HG03175 (cell line): Measurements from ENCODE around the gene ZNF607.

Experiments
- ATAC-seq: cut with Tn5 transposase; IDR thresholded peaks from one replicate; pipeline ENCODE4 v1.9.1; 2021; ENCODE audit warnings: mild to moderate bottlenecking, moderate library complexity; ENCODE audit not compliant: unreplicated experiment

ZNF607 gene

GRCh38 chr19:37654118-37654517 is 65.4 kb downstream of the ZNF607 start:
- no peak for ATAC-seq
